Smooth muscle cell (in vitro differentiated cells): Measurements from ENCODE around the gene SNAP29. TPM values are rescaled to one million over a fixed set of nuclear protein-coding genes. Genes with fewer than 3 reads are reported as not detected.
A peak's percentile ranks its signal among the peaks of the same experiment; 100 is the strongest.

Experiments used
- DNase-seq: peaks from one replicate; lab custom pipeline; 2025; ENCODE audit not compliant: unreplicated experiment; lab: John Stamatoyannopoulos, UW
- H2AFZ ChIP-seq: fragments of 200-600 bp; sonication (generic); 2 replicates; pipeline ENCODE4 v1.6.0; 2016; ENCODE audit warnings: antibody characterized with exemption, low read depth, mild to moderate bottlenecking
- H3F3A ChIP-seq: fragments of 200-600 bp; sonication (generic); 2 replicates; pipeline ENCODE4 v1.6.0; 2017; ENCODE audit warnings: antibody characterized with exemption, low read depth
- H3K27ac ChIP-seq: fragments of 200-600 bp; sonication (generic); 2 replicates; pipeline ENCODE4 v1.5.1; 2016; ENCODE audit warnings: low read depth, mild to moderate bottlenecking
- H3K27me3 ChIP-seq: fragments of 200-600 bp; sonication (generic); 2 replicates; pipeline ENCODE4 v1.6.1; 2016; ENCODE audit warnings: low read depth, mild to moderate bottlenecking
- H3K36me3 ChIP-seq: fragments of 200-600 bp; sonication (generic); 2 replicates; pipeline ENCODE4 v1.5.1; 2016; ENCODE audit warnings: low read depth
- H3K4me1 ChIP-seq: fragments of 200-600 bp; sonication (generic); 2 replicates; pipeline ENCODE4 v1.5.1; 2016; ENCODE audit warnings: low read depth
- H3K4me2 ChIP-seq: fragments of 200-600 bp; sonication (generic); 2 replicates; pipeline ENCODE4 v1.6.0; 2016; ENCODE audit warnings: mild to moderate bottlenecking
- H3K4me3 ChIP-seq: fragments of 200-600 bp; sonication (generic); 2 replicates; pipeline ENCODE4 v1.5.1; 2016; ENCODE audit warnings: mild to moderate bottlenecking
- H3K79me2 ChIP-seq: fragments of 200-600 bp; sonication (generic); 2 replicates; pipeline ENCODE4 v1.6.0; 2016; ENCODE audit warnings: low read depth, mild to moderate bottlenecking
- H3K9ac ChIP-seq: fragments of 200-600 bp; sonication (generic); 2 replicates; pipeline ENCODE4 v1.6.0; 2016; ENCODE audit warnings: low read depth
- H3K9me3 ChIP-seq: fragments of 200-600 bp; sonication (generic); replicated peaks from 2 replicates; pipeline ENCODE4 v1.5.1; 2016; ENCODE audit warnings: low read depth
- H4K20me1 ChIP-seq: fragments of 200-600 bp; sonication (generic); 2 replicates; pipeline ENCODE4 v1.6.0; 2016; ENCODE audit warnings: low read depth
- CTCF ChIP-seq: fragments of 200-600 bp; sonication (generic); IDR thresholded peaks from 2 replicates; pipeline ENCODE4 v1.5.1; 2017; ENCODE audit warnings: borderline replicate concordance, mild to moderate bottlenecking, antibody characterized with exemption; ENCODE audit not compliant: insufficient read depth, poor library complexity, severe bottlenecking
- WGBS: methylation state at CpG from one replicate; pipeline ENCODE4 v1.1.7; 2016; ENCODE audit warnings: low lambda C conversion rate; 5-methylcytosine and 5-hydroxymethylcytosine counted together
- polyA plus RNA-seq: library from polyadenylated mRNA; unstranded; fragments of >200 nt; fragmentation: Nextera tagmentation; extraction: Ambion mirVana; gene quantifications from 2 replicates; pipeline ENCODE4 v1.2.1, GENCODE V29; 2016
- total RNA-seq: library from RNA; depleted of rRNA; stranded (reverse); fragments of >200 nt; gene quantifications from 2 replicates; pipeline ENCODE4 v1.2.3, GENCODE V29; 2014

Gene SNAP29
- total and polyA plus RNA-seq, 2 experiments from 2014 or later = 9.4 to 28.8 TPM

DNA sequence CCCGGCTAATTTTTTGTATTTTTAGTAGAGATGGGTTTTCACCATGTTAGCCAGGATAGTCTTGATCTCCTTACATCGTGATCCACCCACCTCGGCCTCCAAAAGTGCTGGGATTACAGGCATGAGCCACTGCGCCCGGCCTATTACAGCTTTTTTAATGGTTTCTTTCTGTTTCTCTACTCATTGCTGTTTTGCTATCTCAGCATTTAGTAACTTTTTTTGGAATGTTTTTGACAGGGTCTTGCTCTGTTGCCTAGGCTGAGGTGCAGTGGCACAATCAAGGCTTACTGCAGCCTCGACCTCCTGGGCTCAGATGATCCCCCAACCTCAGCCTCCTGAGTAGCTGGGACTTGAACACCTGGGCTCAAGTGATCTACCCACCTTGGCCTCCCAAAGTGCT lies 53.7 kb downstream of the SNAP29 start:
- H3K9me3 ChIP-seq = no peaks in the 10 kb centered on the region
- no peaks in the 10 kb centered on the region for H3K4me1 ChIP-seq
- no peaks in the 10 kb centered on the region for H4K20me1 ChIP-seq
- no peaks in the 10 kb centered on the region for H3K36me3 ChIP-seq
- H3K9ac ChIP-seq = no peak overlapping the region
- H3K27me3 ChIP-seq = no peaks in the 10 kb centered on the region
- H3F3A ChIP-seq = no peaks in the 10 kb centered on the region
- 90% methylated on average over 6 of the region's 6 CpGs for WGBS
- H3K4me2 ChIP-seq = no peak overlapping the region
- no peak overlapping the region for H2AFZ ChIP-seq
- no peak overlapping the region for H3K27ac ChIP-seq
- TF ChIP-seq CTCF = no peak
- no peak for DNase-seq
- peaks cover 2% of the 10 kb centered on the region for H3K79me2 ChIP-seq
- no peak overlapping the region for H3K4me3 ChIP-seq

DNA sequence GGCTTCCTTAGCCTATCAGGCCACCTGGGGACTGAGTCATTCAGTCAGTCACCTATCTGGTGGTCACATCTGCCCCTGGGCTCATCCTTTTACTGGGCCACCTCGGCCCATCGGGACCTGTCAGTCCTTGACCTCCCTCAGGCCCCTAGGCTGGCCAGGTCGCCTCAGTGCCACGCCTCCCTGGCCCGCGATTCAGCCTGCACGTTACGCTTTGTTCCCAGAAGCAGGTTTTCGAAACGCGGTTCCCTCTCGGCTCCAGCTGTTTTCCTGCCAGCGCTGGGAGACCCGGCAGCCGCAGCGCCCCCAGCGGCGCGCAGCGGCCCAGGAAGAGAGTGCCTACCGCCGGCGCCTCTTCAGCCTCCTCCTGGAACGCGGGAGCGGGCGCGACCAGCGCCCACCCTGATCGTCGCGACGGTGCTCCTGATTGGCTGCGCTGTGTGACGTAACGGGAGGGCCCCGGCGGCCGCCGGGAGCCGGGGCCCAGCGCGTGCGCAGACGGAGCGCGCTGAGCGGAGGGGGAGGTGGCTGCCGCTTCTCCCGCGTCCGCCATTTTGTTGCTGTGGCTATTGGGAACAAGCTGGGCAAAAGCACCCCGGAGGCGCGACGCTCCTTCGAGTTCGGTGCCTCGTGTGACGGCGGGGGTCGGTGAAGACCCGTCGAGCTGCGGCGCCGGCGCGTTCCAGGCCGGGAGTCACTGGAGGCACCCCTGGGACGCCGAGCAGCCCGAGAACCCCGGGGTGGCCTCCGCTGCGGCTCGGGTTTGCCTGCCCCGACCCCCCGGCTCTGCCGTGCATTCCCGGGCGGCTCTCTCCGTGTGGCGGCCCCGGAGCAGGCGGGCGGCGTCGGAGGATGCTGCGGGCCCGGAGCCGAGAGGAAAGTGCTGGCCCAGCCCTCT lies 58.4 kb downstream of the SNAP29 start, which contains the start of gene CRKL:
Gene CRKL, plus strand, starts transcription at position 492 of the 895 bp plus-strand sequence. CDS start 528 bp downstream, outside the sequence.
- Histone ChIP-seq H3K36me3 (no peaks in the 10 kb centered on the region), H3F3A (no peaks in the 10 kb centered on the region), H3K4me1 (peaks cover 17% of the 10 kb centered on the region), H3K4me2 (peak within 1 kb of the TSS; percentile 96), H3K4me3 (peak within 1 kb of the TSS; percentile 78), H3K79me2 (peaks cover 49% of the 10 kb centered on the region), H3K9ac (peak within 1 kb of the TSS; percentile 94), H3K9me3 (no peaks in the 10 kb centered on the region), H3K27ac (peak within 1 kb of the TSS; percentile 90), H3K27me3 (no peaks in the 10 kb centered on the region), H4K20me1 (peaks cover 44% of the 10 kb centered on the region), H2AFZ (peak within 1 kb of the TSS; percentile 96)
- peak; percentile 89 for TF ChIP-seq CTCF
- WGBS = under 1% methylated on average over 79 of the region's 92 CpGs
- DNase-seq = peak; percentile 89

GRCh38 chr22:20918663-20919218 lies 59.9 kb downstream of the SNAP29 start:
- H3K27me3 ChIP-seq = no peaks in the 10 kb centered on the region
- no peak overlapping the region for H2AFZ ChIP-seq
- peak overlapping the region; percentile 96 for H3K4me2 ChIP-seq
- WGBS = 1% methylated on average over 19 of the region's 19 CpGs
- H3K9ac ChIP-seq = peak overlapping the region; percentile 94
- H3K36me3 ChIP-seq = no peaks in the 10 kb centered on the region
- H3F3A ChIP-seq = no peaks in the 10 kb centered on the region
- peaks cover 17% of the 10 kb centered on the region for H3K4me1 ChIP-seq
- no peak for DNase-seq
- peaks cover 59% of the 10 kb centered on the region for H4K20me1 ChIP-seq
- H3K79me2 ChIP-seq = peaks cover 65% of the 10 kb centered on the region
- TF ChIP-seq CTCF = no peak
- H3K4me3 ChIP-seq = peak overlapping the region; percentile 78
- peak overlapping the region; percentile 90 for H3K27ac ChIP-seq
- no peaks in the 10 kb centered on the region for H3K9me3 ChIP-seq
